HG02938 (cell line): ENCODE results near the gene RARB.

ENCODE experiments used
- ATAC-seq: cut with Tn5 transposase; IDR thresholded peaks from one replicate; pipeline ENCODE4 v1.9.1; 2021; ENCODE audit warnings: mild to moderate bottlenecking, moderate library complexity; ENCODE audit not compliant: unreplicated experiment

The RARB gene

DNA sequence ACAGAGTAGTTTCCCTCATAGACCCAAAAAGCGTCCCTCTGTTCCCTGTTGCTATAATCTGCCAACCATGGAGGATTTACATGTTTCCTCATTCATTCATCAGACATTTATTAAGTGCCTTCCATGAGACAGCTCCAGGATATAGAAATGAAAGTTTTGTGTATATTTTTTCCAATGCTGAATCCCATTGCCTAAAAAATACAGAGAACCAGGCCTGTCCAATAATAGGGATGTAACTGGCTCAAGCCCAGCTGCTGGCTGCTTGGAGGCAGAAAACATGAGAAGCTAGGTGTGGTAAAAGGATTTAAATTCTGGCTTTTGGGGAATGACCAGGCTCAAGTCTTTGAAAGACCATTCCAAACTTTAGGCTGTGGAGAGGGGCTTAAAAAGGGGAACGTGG lies 41.5 kb downstream of the RARB start:
- ATAC-seq = no peak

DNA sequence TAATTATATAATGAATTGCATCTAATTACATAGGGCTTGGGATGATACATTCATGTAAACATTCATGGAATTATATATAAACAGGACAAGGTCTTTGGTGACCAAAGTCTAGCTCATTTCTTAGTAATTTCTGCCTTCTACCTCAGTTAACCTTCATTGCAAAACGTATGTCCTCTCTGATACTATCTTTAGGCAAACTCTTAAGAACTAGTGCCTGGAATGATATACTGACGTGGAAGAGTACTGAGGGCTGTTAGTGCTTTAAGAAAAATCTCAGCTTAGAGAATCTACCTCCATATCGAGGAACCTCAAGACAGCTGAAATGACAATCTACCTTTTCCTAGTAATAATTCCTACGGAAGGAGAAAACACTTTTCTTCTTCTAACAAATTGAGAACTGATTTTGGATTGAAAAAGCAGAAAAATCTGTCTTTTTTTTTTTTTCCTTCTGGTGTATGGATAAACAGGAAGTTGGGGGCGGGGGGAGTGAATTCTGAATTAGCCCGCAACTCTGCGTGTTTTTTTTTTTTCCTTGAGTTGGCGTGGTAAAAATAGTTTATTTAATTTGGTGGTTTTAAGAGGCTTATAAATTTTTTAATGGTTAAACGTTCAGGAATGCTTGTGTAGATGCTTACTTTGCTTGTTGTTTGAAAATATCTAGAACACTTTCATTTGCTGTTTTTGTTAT lies 43.2 kb downstream of the RARB start:
- ATAC-seq = no peak

DNA sequence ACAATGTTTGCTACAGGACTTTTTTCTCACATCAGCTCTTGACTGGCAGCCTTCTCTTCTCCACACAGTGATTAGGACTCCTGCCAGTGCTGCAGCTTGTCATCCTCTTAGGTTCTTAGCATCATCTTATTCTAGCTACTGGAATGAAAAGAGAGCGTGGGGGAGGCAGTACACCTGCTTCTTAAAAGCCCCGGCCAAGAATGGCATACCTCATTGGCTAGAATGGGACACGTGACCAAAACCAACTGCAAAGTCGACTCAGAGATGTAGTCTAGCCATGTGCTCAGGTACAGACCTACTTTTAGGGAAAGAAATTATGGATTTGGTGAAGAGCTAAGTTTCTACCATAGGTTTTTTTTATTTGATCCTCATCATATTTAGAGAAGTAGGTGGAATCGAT lies 44.1 kb downstream of the RARB start:
- no peak for ATAC-seq

DNA sequence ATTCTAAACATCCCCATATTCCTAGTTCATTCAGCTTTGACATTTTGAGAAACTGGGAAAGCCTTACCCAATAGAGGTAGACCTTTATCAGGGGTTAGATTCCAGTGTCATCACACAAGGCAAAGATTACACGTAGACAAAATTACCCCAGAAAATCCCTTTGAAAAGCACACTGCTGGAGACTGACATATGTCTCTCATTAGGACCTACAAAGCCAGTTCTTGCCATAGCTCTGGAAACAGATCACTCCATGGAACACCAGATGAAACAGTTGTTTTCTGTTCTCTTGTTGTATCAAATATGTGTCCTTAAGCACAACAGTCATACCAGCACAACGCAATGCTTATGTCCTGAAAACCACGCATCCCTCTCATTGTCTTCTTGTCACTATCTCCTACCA lies 44.7 kb downstream of the RARB start:
- ATAC-seq = no peak

DNA sequence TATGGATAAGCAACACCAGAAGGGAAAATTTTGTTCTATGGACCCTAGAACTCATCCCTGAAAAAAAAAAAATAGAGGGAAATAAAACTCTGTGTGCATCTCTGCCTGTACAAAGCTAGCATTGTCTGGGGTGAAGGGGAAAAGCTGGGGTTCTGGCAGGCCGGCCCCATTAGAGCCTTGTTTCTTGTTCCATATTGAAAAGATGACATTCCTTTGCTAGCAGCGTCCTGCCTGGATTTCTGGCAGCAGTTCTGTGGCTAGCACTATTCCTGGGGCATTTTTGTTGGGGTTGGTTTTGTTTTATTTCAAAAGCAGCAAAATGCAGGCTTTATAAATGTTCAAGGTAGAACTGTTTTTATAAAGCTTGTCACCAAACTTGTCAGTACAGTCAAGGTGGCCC lies 45.2 kb downstream of the RARB start:
- ATAC-seq = no peak

DNA sequence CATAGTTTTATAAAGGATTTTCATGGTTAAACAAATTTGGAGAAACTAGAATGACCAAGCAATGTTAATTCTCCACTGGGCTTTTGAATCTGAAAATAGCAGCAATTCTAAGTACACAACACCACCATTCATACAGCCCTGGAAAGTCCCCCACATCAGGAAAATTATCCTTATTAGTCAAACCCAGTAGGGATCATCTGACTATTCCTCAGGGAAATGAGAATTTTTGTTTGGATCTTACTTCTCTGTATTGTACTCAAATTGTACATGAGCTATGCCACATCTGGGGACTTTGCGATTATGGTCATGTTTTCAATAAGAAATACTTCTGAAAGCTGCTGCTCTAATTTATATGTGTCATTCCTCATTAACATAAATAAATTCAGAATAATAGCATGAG lies 46.0 kb downstream of the RARB start:
- no peak for ATAC-seq

DNA sequence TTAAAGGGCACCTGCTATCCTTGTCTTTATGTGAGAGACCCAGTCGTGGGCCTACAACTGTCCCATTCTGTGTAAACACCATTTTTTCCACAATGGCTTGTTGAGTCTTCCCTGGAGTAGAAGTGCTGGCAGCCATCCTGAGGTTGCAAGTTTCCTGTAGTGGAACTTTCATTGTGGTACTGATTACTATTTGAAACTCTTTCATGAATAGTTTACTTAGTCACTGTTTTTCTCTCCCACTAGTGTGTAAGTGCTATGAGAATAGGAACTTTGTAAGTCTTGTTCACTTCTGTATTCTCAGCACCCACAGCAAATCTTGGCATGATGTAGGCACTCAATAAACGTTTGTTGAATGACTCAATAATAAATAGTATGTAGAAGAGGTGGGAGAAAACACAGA lies 48.6 kb downstream of the RARB start:
- ATAC-seq = no peak

DNA sequence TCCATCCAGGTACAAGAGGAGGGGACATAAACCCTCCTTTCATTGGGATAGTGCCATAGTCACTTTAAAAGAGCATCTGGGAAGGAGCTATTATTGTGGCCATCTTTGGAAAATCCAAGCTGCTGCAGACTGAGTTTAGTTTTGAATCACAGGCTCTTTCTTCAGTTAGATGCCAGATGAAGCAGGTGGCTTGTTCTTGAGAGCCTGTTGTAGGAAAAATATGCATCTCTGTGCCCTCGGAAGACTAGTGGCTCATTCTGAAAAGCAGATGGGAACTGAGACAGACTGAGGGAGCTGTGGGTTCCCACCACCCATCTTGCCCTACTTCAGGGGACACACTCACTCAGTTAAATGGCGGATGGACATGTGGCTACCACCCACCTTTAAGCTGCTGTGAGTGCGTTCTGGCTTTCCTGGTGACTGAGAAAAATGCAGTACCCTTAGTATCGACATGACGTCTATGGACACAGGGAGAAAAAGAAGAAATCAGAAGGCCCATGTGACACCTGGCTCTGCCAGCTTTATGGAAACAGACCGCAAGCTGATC lies 50.2 kb downstream of the RARB start:
- ATAC-seq = no peak

DNA sequence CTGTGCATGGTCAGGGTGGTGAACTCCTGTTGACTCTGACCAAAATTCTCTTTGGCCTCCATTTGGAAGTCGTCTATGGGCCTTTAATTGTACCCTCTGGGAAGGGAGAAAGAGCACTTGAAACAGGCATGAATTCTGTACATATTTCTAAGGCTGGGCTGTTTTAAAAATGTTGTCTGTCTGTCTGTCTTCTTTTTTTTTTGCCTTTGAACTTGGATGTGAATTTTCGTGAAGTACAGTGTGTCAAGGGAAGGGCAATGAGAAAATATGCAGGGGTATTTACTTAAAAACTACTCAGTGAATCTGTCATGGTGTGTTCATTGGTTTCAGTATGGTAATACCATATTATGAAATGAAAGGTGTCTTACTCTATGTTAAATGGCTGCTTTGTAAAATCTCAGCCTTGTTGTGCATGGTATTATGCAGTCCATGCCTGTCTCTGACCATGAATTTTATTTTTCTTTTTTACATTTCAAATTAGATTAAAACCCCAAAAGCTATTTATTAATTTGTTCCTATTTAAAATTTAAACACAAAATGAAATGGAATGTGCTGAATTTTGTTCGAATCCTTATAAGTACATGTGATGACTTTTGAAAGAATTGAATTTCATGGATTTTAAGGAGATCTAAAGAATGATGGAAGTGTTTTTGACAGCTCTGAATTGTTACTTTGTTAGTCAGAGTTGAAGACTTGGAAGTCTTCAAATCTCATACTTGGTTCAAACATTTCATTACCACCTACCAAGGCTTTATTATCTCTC lies 51.1 kb downstream of the RARB start:
- ATAC-seq = no peak

DNA sequence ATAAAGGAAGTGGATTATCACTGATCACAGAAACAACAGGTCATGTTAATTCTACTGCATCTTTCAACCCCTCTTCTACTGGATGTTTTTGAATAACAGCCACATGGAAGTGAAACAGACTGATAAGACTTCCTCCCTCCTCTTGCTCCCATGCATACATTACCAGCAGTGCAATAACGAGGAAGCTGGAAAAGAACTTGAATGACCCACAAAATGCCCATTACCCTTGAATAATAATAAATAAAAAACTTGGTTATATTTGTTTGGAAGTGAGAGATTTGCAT lies 51.6 kb downstream of the RARB start:
- no peak for ATAC-seq

DNA sequence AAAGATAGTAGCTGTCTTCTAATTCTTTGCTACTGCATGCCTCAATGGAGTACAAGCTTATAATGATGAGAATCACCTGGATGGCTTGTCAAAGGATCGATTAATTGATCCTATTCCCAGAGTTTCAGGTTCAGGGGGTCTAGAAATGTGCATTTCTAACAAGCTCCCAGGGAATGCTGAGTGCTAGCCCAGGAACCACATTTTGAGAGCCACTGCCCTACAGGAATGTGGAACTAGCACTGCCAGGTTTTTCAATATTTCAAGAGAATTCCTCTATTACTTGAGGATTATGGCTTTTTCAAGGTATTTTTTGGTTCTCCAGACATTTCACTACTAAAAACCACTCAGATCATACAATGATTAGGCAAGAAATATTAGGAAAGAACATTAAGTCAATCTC lies 52.7 kb downstream of the RARB start:
- ATAC-seq = no peak

DNA sequence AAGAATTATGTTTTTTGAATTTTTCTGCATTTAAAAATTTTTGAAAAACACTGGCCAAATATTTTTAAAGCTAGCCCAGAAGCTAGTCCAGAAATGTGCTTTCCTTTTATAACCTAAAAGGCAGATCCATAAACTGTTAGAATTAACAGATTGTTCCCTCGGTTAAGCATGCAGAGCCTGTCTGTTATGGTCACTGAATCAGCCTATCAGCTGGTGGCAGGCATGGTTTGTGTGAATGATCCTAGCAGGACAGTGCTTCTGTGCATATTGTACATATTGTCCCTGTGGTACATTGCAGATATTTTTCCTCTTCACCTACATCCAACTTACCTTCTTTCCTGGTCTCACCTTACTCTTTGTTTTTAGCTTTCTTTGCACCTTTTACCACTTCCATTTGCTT lies 53.3 kb downstream of the RARB start:
- no peak for ATAC-seq

DNA sequence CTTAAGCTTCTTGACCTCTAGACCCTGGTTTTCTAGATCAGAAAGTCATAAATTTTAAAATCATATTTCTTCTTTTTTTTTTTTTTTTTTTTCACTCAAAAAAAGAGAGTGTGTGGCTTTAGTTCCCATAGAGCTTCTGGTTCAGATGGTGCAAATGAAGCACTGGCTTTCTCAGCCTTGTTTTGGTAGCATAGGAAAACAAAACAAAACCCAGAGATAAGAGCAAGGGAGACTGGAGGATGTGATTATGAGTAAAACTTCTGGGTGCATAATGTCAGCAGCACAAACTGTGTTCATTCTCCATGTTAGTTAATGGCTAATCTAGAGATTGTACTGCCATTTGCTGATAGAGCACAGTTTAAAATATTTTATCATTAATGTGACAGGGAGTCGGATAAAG lies 55.4 kb downstream of the RARB start:
- ATAC-seq = no peak

DNA sequence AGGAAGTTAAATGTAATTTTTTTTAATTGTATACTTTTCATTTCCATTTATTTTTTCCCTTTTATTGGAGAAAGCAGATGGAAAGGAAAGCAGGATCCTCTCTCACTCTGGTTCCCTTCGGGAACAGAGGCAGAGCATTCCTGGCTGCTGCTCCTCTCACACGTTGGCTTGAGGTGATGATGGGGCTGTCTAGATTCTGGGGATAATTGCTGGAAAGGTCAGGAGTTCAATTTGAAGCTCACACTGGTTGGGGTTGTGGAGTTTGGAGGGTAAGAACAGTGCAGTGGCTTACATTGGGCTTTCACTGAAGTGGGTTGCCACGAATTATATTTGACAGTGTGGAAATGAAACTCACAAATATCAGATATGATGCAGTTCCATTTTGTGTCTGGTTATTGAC lies 57.6 kb downstream of the RARB start:
- ATAC-seq = no peak

DNA sequence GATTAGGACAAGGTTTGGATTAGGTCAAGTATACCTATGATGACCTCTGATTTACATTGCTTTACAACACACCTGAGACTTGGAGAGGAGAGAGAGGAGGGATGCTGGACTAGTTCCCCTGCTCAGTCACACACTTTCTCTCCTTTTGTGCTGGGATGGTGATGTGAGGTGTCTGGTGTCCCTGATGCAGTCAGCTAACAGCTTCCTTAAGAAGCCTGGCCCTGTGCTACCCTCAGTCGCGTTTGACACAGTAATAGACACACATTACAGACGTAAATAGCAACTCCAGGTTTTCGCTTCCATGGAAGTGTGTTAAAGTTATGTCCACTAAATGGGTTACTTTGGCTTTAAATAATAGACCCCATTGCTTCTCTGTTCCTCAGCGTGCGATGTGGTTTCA lies 58.9 kb downstream of the RARB start:
- ATAC-seq = no peak

DNA sequence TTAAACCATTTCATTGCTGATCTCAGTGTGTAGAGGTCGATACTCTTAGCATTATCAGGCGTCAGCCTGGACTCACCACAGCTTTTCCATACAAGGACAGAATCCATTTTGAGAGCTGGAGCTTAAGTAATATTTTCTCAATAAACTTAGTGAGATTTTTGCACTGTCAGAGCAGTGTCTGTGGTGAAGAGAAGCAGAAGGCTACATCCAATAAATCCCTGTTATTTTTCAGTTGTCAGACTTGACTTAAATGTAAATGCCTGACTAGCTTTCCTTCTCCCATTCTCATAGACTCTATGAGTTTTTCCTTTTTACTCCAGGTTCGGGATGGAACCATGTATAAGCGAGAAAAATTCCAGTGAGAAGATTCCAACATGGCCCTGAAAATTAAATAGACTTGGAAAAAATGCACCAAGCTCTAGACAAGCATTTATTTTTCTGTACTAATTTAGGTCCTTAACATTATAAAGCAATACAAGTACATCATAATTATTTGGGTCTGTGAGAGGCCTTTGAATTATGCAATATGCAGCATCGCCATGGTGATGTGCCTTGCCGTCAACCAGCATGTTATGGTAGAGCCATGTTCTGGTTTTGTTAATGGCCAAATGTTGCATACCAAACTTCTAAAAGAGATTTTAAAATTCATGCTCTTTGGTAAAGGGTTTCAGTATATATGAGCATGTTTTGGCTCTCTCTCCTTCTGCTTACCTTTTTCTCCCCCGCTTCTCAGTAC lies 62.0 kb downstream of the RARB start:
- ATAC-seq = no peak

DNA sequence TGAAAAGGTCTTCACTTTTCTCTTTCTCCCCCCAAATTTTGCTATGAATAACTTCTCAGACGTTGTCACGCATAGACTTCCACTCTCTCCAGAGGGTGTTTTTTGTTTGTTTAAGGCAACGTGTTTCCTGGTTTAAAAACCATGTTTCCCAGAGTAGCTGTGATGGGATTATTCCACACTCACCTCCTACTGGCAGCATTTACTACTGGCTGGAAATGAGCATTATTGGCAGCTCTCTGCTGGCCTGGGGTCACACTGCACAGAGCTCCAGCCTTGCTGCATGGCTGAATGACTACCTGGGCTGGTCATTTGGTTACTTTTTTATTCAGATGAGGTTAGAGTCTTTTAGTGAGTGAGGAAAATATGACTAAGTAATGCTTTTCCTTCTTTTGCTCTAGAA lies 65.2 kb downstream of the RARB start:
- ATAC-seq = no peak

DNA sequence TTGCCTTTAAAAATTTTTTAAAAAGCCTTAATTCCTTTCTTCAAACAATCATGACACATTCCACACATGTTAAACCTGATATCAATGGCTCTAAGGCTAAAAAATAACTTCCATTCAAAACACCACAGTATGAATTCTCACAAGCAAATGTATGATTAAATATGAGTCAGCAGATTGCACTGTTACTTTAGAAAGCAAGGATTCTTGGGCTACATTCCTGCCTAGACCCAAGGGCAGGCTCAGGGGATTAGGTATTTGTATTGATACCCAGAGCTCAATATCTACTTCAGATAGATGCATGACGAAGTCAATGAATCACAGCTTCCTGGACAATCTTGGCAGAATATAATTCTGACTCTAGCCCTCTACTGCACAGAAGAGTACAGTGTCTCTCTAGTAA lies 65.7 kb downstream of the RARB start:
- no peak for ATAC-seq

DNA sequence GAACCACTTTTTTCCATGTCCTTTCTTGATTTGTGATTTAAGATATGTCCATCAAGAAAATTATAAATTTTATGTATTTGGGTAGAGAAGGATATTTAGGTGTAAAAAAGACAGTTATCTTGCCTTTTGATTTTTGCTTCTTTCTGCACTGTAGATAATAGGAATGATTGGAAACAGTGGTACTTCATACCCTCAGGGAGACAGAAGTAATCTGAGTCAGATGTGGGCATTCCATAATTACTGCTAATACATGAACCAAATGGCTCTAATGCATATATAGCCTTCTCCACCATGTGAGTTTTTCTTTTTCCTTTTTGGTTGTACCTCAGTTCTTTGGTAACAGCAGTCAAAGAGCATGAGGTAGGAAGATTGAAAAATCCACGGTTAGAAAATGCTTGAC lies 67.2 kb downstream of the RARB start:
- ATAC-seq = no peak

DNA sequence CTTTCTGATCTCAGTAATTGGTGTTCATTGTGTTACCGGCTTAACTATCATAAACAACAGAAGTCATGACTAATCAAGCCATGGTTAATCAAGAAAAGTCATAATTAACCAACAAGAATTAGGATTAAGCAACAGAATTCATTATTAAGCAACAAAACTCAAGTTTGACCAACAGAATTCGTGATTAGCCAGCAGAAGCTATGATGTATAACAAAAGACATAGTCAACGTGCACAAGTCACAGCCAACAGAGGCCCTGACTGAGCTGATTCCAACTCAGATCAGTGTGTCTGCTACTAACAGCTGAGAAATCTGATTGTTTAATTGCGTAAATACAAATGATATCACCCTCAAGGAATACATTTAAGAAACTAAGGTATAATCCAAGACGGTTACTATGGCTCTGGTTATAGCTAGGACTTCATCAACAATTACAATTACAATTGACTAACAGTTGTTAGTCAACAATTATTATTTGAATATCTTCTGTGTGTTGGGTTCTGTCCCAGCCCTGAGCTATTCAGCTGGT lies 67.7 kb downstream of the RARB start:
- no peak for ATAC-seq

DNA sequence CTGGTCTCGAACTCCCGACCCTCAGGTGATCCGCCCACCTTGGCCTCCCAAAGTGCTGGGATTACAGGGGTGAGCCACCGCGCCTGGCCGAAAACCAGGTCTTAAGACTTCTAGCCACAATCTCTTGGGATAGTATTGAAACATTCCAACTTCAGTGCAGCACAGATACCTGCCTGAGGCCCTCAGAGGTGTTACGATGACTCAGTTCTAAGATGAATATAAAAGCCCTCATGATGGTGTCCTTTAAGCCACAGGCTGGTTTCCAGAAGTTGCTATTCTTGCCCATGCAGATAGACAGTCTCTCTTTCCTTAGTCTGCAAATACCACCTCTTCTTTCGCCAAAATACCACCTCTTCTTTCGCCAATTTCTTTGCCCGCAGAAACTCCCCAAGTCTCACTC lies 69.0 kb downstream of the RARB start:
- ATAC-seq = no peak

DNA sequence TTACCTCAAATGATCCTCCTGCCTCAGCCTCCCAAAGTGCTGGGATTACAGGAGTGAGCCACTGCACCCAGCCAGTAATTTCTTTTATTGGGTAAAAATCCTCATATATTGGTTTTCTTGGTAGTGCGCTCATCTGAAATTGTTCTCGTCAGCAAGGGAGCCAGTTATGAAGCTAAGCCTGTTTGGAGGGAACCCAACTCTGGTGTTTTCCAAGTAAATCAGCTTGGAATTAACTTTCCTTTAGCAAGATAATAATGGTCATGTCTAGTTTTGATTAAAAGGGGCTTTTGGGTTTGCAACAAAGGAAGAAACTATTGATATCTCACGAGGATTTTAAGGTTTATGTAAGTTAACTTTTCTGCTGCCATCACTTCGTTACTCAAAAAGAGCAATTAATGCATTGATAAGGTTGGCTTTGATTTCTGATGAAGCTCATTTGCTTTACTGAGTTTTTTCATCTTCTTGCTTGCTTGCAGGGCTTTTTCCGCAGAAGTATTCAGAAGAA lies 72.7 kb downstream of the RARB start:
- no peak for ATAC-seq
